HG02981 (cell line): ENCODE results near the gene RFX3.

Source experiments
- ATAC-seq: cut with Tn5 transposase; IDR thresholded peaks from one replicate; pipeline ENCODE4 v1.9.1; 2021; ENCODE audit warnings: mild to moderate bottlenecking, moderate library complexity; ENCODE audit not compliant: unreplicated experiment

Gene RFX3

DNA sequence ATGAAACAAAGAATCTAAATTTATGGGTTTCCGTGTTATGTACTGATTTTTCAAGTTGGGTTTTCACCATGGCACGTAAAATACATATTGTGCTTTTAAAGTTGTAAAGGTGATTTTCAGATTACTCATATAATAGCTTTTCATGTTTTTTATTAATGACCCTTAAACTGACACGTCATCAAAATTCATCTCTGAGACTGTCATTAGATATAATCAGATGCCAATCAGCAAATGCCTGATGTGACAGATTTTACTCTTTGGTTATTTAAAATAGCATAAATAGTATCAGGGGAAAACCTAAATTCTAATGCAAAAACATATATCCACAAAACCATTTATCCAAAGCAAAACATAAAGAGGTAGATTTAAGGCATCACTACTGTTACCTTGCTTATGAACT, 11.0 kb downstream of the RFX3 start:
- no peak for ATAC-seq

- ATAC-seq, result no peak
Observed at GRCh38 chr9:3513265-3513818, 12.5 kb downstream of the RFX3 start.

GRCh38 chr9:3511551-3511950, 14.2 kb downstream of the RFX3 start:
- no peak for ATAC-seq

- ATAC-seq, result no peak
Observed at GRCh38 chr9:3510796-3511195, 15.0 kb downstream of the RFX3 start.

DNA sequence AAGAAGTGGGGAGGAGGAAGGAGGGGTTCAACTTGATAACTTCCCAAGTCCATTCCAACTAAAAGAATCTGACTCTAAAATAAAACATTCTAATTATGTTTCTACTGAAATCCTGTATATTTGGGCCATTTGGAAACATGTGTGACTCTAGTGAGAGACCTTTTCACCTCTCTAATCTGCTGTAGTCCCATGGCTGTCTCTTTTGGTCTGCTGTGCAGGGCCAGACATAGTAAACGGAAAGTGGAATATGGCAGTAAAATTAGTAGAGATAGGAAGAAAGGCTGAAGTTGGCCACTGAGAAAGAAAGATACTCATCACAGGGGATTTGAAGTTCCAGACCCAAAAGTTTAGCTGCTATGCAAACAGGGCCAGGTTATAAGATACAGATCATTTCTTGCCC, 15.9 kb downstream of the RFX3 start:
- ATAC-seq, result no peak

- ATAC-seq, result peak; percentile 49
Observed at GRCh38 chr9:3508521-3509291, 17.1 kb downstream of the RFX3 start.

- peak; percentile 15 for ATAC-seq
Observed at GRCh38 chr9:3508078-3508431, 17.7 kb downstream of the RFX3 start.

GRCh38 chr9:3507395-3508077, 18.3 kb downstream of the RFX3 start:
- ATAC-seq, result peak; percentile 54

DNA sequence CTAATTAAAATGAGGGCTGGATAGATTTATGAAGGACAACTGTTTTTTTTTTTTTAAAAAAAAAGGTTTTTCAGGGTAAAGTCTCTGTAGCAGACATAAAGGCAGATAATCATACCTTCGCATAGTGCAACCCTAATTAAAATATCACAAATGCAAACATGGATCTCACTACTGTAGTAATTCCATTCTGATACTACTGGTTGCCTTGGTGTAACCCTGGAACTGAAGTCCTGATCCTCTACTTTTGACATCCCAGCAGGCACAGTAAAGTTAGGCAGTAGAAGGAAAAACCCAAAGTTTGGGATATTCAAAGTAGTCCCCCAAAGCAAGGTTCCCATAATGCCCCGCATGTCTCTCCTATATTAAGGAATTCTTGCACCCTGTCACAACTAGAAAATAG, 19.6 kb downstream of the RFX3 start:
- no peak for ATAC-seq

DNA sequence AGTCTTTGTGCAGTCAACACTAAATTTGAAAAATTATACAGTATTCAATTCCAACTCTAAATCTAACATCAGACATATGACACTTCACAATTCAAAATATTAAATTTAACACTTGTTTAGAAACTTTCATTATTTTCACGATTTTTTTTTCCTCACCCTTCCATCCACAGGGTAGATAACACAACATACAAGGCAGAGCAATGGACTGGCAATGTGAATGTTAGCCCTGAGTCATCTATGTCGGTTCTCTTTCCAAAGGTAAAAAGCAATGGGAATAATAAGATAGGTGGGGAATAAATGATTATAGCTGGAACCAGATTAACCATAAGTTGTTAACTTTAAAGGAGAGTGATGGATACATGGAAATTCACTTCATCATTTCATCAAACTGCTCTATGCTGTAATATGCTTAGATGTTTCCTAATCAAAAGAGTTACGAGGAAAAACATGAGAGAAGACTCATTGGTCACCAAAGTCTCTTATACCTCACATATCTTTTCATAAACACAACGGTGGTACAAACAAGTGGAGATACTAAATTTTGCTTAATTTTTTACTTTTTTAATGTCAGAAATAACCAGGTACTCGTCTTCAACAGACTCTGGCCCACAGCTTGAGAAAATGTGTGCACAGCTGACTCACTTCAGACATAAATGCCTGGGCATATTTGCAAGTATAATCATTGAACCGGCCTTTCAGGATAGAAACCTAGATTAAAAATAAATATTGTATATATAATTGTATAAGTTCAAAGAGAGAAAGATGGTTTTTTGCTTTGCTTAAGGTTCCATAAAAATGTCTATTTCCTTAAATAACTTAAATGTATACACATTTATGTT, 23.0 kb downstream of the RFX3 start:
- ATAC-seq, result no peak

- ATAC-seq, result no peak
Observed at GRCh38 chr9:3500044-3500443, 25.8 kb downstream of the RFX3 start.

GRCh38 chr9:3498691-3499090, 27.1 kb downstream of the RFX3 start:
- no peak for ATAC-seq

- no peak for ATAC-seq
Observed at GRCh38 chr9:3497857-3498256, 27.9 kb downstream of the RFX3 start.

DNA sequence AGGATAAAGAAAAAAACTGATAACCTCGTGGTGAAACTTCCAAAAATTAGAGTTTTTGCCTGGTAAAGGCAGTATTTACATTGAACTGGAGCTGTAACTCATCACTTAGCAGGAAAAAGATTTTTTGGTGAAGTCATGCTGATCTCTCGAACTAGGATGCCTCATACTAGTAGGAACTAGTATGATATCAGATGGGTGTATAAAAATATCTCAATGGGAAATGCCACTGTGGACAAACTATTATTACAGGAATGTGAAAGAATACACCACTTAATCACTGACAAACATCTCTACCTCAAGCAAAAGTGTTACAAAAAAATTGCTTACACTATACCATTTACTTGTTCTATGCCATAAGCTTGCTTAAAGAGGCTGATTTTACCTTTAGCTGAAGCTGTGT, 28.4 kb downstream of the RFX3 start:
- no peak for ATAC-seq

- no peak for ATAC-seq
Observed at GRCh38 chr9:3495855-3496254, 29.9 kb downstream of the RFX3 start.

- ATAC-seq, result no peak
Observed at GRCh38 chr9:3492214-3492613, 33.6 kb downstream of the RFX3 start.

GRCh38 chr9:3491450-3491849, 34.4 kb downstream of the RFX3 start:
- ATAC-seq, result no peak

DNA sequence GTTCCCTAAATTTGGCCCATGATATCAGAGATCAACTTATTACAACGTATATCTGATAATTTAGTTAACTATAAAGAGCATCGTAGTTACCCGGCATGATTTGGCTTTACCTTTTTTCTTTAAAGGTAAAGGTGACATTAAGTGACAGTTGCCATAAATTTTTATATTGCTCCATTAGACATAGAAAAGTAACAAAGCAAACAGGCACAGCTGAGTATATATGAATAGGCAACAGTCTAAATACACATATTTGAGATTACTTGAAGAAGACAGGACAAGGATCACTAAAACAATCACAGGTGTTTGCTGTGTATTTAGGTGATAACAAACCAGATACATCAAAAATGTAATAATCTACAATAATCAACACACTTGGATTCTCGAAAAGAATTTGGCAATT, 34.8 kb downstream of the RFX3 start:
- ATAC-seq, result no peak

- no peak for ATAC-seq
Observed at GRCh38 chr9:3482578-3482977, 43.2 kb downstream of the RFX3 start.

GRCh38 chr9:3480353-3480655, 45.5 kb downstream of the RFX3 start:
- ATAC-seq, result no peak

GRCh38 chr9:3479514-3480352, 46.1 kb downstream of the RFX3 start:
- peak; percentile 51 for ATAC-seq
